A375 (cell line): ENCODE data around the gene FBXO47. TPM values are rescaled to one million over a fixed set of nuclear protein-coding genes. Genes with fewer than 3 reads are reported as not detected.

Experiments used
- small RNA-seq: library from RNA; depleted of rRNA; stranded (forward); fragments of <200 nt; gene quantifications from one replicate; pipeline ENCODE3, GENCODE V24; 2014
- total RNA-seq: library from RNA; depleted of rRNA; stranded (reverse); fragments of >200 nt; shearing (Covaris generic); gene quantifications from 2 replicates; pipeline ENCODE4 v1.2.3, GENCODE V29; 2014; rRNA removed

FBXO47 gene, protein sequence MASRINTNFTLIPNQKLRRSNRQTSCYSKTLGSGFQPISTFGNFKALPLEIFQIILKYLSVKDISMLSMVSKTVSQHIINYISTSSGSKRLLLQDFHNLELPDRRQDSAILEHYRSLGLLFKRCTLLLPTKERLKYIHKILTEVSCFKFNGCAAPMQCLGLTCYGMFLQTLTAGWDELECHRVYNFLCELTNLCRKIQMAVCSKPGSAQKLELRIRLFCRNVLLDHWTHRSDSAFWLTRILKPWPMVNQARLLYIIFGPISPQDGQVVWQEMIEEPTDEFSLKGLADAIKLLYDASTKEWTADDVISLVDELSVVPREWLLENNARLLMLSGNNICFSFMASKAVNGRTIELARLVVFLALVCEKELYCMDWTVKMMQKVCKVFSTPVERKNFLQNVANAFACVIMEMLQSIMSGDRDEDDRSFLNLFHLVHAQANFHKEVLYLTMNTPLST
- not detected in 2 replicates for total RNA-seq

DNA sequence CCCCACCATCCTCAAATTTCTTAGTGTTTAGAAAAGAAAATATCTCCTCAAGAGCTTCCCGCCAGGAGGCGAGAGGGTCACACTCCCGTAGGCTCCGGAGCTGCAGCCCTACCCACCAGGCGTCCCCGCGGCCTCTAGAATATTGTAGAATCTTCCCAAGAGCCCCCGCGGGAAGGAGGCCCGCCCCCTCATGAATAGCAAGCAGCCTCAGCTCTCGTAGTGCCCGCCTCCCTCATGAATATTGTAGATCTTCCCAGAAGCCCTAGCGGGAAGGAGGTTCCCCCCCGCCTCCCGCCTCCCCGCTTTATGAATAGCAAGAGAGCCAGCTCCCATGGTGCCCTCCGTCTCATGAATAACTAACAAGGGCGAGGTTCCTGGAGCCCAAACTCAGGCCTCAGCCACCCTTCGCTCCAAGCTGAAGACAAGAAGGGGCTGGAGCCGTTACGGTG lies at the start of gene FBXO47:
Gene FBXO47, minus strand, starts transcription at position 114 of the 449 bp plus-strand sequence. CDS start 4,378 bp downstream, outside the sequence.

DNA sequence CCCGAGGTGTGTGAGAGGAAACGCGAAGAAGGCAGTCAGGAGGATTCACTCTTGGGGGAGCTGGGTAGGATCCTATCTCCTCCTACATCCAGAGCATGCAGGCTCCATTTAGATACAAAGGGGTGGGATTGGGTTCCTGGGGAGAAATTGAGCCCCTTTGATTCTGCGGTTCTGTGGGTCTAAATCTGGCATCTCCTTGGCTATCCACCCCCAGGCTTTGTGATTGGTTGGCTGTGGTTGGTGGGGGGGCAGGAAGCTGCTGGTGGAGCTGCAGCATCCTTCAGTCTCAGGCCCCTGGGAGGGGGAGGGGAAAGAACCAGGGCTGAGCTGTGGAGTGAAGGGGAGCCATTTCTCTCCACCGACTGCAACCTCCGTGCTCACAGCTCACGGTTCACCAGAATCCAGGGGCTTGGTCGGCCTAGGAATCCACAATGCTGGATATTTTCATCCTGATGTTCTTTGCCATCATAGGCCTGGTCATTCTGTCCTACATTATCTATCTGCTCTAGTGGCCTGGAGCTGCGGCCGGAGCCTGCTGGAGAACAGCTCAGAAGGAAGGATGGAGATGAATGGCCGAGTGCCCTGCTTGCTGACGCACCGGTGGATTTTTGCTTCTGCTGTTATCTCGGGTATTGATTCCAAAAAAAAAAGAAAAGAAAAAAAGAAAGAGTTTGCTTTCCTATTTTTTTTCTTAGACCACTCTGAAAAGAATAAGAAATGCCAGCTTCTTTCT lies 41.8 kb downstream of the FBXO47 start, which contains the start of gene LASP1NB:
Gene LASP1NB, plus strand, starts transcription at position 352 of the 733 bp plus-strand sequence.

Small RNA genes lying within 50 kb of the gene (small RNA-seq; reads per million reads assigned to genes)
- gene MIR6779: not detected

Other genes with a start within 250 kb of the FBXO47 start
- 16.7 and 30.3 TPM in 2 replicates for gene CISD3, start 237.1 kb downstream of the FBXO47 start, total RNA-seq
- gene PCGF2, start 219.1 kb downstream of the FBXO47 start, total RNA-seq: 10.5 and 14.5 TPM in 2 replicates
- gene PSMB3, start 214.7 kb downstream of the FBXO47 start, total RNA-seq: 353 and 359 TPM in 2 replicates
- 27.5 and 31.3 TPM in 2 replicates for gene PIP4K2B, start 167.8 kb downstream of the FBXO47 start, total RNA-seq
- gene CWC25, start 142.1 kb downstream of the FBXO47 start, total RNA-seq: 26.7 and 30.2 TPM in 2 replicates
- 2,982 and 3,162 TPM in 2 replicates for gene RPL23, start 113.7 kb downstream of the FBXO47 start, total RNA-seq
- 82.0 and 84.4 TPM in 2 replicates for gene LASP1, start 97.3 kb downstream of the FBXO47 start, total RNA-seq
- gene PLXDC1, start 184.2 kb upstream of the FBXO47 start, total RNA-seq: under 0.01 and 0.05 TPM in 2 replicates
- gene ARL5C, start 198.8 kb upstream of the FBXO47 start, total RNA-seq: not detected in 2 replicates
- gene CACNB1, start 230.3 kb upstream of the FBXO47 start, total RNA-seq: 4.0 and 4.7 TPM in 2 replicates
- 4,653 and 5,084 TPM in 2 replicates for gene RPL19, start 232.9 kb upstream of the FBXO47 start, total RNA-seq